ENCODE results near the gene STAT2. TPM values are rescaled to one million over a fixed set of nuclear protein-coding genes. Genes with fewer than 3 reads are reported as not detected.
A peak's percentile ranks its signal among the peaks of the same experiment; 100 is the strongest.
"Not testable (repeated sequence)": the region's sequence is repeated elsewhere in the genome, so short reads cannot be mapped to it uniquely, and the experiment has no call there.

STAT2 gene
- 190 TPM for total RNA-seq
- polyA plus RNA-seq: 10 to 100 TPM; 67.9 to 92.5 (median 79.8) TPM

DNA sequence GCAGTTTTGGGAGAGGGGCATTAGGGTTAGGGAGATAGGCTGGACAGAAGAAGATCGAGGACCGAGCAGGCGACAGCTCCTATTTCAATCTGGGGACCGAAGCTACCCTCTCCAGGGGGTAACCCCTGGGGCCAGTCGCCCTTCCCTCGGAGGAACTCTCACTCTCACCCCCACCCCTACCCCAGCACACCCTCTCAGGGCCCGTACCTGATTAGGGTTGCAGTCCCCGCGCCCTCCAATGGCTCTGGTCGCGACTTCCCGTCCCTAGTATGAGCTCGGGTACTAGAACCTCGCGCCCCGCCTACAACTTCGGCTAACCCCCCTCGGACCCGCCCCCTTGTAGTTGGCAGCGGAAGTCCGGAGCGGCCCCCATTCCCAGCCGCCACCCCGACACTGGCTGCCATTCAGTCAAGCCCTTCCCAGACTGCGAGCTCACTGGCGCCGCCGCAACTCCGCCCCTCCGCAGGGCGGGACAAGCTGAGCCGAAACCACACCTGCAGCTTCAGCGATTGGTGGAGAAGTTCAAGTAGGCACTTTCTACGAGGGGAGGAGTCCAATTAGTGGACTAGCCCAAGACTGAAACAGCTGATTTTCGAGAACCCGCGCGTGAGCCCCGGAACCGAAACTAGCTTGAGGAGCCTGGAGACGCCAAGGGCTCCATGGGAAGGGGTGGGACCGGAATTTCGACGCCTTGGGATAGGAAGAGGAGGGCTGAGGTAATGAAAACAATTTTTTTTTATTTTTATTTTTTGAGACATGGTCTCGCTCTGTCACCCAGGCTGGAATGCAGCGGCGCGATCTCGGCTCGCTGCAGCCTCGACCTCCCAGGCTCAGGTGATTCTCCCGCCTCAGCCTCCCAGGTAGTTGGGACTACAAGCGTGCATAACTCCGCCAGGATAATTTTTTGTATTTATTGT lies at the start of gene STAT2:
TSS of gene STAT2 (minus strand) at position 257 of the 917 bp plus-strand sequence. CDS start 3,536 bp downstream, outside the sequence.
- Mint-ChIP-seq H3K27ac (peak within 1 kb of the TSS; percentile 93 to 98 (median 96)), H3K4me3 (peak within 1 kb of the TSS; percentile 91 to 97 (median 94)), H3K9me3 (no peaks in the 10 kb centered on the region), H3K27me3 (no peaks in the 10 kb centered on the region), H3K4me1 (peaks cover 0 to 39% (median 25%) of the 10 kb centered on the region in 4 donors), H3K36me3 (peaks cover 6% of the 10 kb centered on the region)
- H3K4me1 ChIP-seq (ENCODE audit: control insufficient read depth, insufficient read depth, low read length, poor library complexity, severe bottlenecking): peaks cover 26% of the 10 kb centered on the region
- H3K9me3 ChIP-seq (ENCODE audit: control insufficient read depth in 2 of 2, low read length in 2 of 2): no peaks in the 10 kb centered on the region
- ATAC-seq (ENCODE audit: low read depth in 2 of 2) (peak; percentile 95 to 96), DNase-seq (peak; percentile 99 to 100 (median 100))
- H3K27me3 ChIP-seq (ENCODE audit: control insufficient read depth, insufficient read depth, low read length): no peaks in the 10 kb centered on the region
- H3K36me3 ChIP-seq (ENCODE audit: control insufficient read depth, insufficient read depth, low read length): peaks cover 15% of the 10 kb centered on the region
- H3K27ac ChIP-seq (ENCODE audit: insufficient read depth, low read length, poor library complexity, severe bottlenecking): peak within 1 kb of the TSS; percentile 70
- H3K4me3 ChIP-seq (ENCODE audit: low read depth, low read length): peak within 1 kb of the TSS; percentile 98

DNA sequence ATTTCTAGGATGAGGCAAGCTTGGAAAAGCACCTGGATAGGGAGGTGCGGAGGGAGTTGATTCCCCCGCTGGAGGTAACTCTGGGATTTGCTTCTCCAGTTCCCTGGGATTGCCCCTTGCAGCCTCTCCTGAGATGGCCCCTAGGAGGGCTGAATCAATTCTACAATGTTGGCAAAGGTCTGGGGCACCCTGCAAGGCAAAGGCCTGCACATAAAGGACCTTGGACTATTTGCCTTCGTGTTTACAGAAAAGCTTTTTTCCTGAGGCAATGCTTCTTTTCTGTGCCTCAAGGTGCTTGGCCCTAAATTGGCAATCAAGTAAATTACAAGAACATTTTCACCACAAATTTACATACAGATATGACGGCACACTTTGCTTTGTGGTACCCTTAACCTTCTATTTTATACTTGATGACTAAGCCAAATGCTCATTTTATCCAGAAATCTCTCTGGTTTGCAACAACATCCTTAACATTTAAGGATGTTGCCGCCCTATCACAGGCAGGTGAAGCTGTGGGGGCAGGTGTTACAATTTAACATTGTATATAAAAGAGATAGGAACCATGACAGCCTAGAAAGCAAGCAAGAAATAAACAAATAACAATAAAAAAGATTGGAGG lies 49.0 kb upstream of the STAT2 start:
- Histone ChIP-seq H3K4me1 (ENCODE audit: control insufficient read depth, insufficient read depth, low read length, poor library complexity, severe bottlenecking) (no peaks in the 10 kb centered on the region), H3K4me3 (ENCODE audit: low read depth, low read length) (no peak overlapping the region), H3K9me3 (ENCODE audit: control insufficient read depth in 2 of 2, low read length in 2 of 2) (no peaks in the 10 kb centered on the region), H3K36me3 (ENCODE audit: control insufficient read depth, insufficient read depth, low read length) (no peaks in the 10 kb centered on the region), H3K27me3 (ENCODE audit: control insufficient read depth, insufficient read depth, low read length) (no peaks in the 10 kb centered on the region), H3K27ac (ENCODE audit: insufficient read depth, low read length, poor library complexity, severe bottlenecking) (no peak overlapping the region)
- H3K27me3 Mint-ChIP-seq: no peaks in the 10 kb centered on the region
- no peaks in the 10 kb centered on the region for H3K36me3 Mint-ChIP-seq
- no peak overlapping the region for H3K27ac Mint-ChIP-seq
- peak; percentile 63 to 65 for ATAC-seq (ENCODE audit: low read depth in 2 of 2)
- H3K4me1 Mint-ChIP-seq: peaks cover 0 to 9% (median 0%) of the 10 kb centered on the region in 4 donors
- DNase-seq: peak in 2 of 3 donors; percentile 8 to 67
- H3K4me3 Mint-ChIP-seq: no peak overlapping the region
- no peaks in the 10 kb centered on the region for H3K9me3 Mint-ChIP-seq

DNA sequence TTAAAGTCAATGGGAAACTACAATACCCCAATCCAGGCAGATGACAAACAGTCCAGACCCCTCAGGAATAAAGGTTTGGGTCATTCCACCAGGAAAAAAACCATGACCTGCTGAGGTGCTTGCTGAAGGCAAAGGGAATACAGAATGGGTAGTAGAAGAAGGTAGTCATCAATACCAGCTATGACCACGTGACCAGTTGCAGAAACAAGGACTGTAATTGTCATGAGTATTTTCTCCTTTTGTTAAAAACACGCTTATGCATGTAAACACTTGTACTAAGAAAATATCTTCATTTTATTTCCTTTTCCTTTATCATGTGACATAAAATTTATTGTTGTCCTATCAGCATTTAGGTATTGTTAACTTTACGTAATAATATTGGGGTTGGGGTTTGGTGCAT lies 44.3 kb upstream of the STAT2 start:
- H3K9me3 ChIP-seq (ENCODE audit: control insufficient read depth in 2 of 2, low read length in 2 of 2); H3K36me3 ChIP-seq (ENCODE audit: control insufficient read depth, insufficient read depth, low read length); H3K27ac ChIP-seq (ENCODE audit: insufficient read depth, low read length, poor library complexity, severe bottlenecking); H3K4me3 Mint-ChIP-seq; H3K4me3 ChIP-seq (ENCODE audit: low read depth, low read length); H3K9me3 Mint-ChIP-seq; H3K27me3 Mint-ChIP-seq; H3K4me1 ChIP-seq (ENCODE audit: control insufficient read depth, insufficient read depth, low read length, poor library complexity, severe bottlenecking); DNase-seq; H3K27me3 ChIP-seq (ENCODE audit: control insufficient read depth, insufficient read depth, low read length); H3K36me3 Mint-ChIP-seq; ATAC-seq (ENCODE audit: low read depth in 2 of 2); H3K27ac Mint-ChIP-seq; H3K4me1 Mint-ChIP-seq: not testable (repeated sequence)

DNA sequence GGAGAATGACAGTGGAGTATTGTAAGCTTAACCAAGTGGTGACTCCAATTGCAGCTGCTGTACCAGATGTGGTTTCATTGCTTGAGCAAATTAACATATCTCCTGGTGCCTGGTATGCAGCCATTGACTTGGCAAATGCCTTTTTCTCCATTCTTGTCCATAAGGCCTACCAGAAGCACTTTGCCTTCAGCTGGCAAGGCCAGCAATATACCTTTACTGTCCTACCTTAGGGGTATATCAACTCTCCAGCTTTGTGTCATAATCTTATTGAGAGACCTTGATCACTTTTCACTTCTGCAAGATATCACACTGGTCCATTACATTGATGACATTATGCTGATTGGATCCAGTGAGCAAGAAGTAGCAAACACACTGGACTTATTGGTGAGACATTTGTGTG lies 41.7 kb upstream of the STAT2 start:
- H3K9me3 ChIP-seq (ENCODE audit: control insufficient read depth in 2 of 2, low read length in 2 of 2); H3K4me1 ChIP-seq (ENCODE audit: control insufficient read depth, insufficient read depth, low read length, poor library complexity, severe bottlenecking); H3K36me3 ChIP-seq (ENCODE audit: control insufficient read depth, insufficient read depth, low read length); ATAC-seq (ENCODE audit: low read depth in 2 of 2); H3K4me3 ChIP-seq (ENCODE audit: low read depth, low read length); H3K36me3 Mint-ChIP-seq; H3K27ac Mint-ChIP-seq; DNase-seq; H3K4me3 Mint-ChIP-seq; H3K4me1 Mint-ChIP-seq; H3K27me3 ChIP-seq (ENCODE audit: control insufficient read depth, insufficient read depth, low read length); H3K27ac ChIP-seq (ENCODE audit: insufficient read depth, low read length, poor library complexity, severe bottlenecking); H3K27me3 Mint-ChIP-seq: not testable (repeated sequence)
- peaks cover 0 to 19% (median 2%) of the 10 kb centered on the region in 7 donors for H3K9me3 Mint-ChIP-seq

DNA sequence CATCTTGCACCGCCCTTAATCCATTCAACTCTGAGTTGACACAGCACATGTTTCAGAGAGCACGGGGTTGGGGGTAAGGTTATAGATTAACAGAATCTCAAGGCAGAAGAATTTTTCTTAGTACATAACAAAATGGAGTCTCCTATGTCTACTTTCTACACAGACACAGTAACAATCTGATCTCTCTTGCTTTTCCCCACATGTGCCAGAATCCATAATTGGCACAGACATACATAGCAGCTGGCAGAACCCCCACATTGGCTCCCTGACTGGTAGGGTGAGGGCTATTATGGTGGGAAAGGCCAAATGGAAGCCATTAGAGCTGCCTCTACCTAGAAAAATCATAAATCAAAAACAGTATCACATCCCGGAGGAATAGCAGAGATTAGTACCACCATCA lies 41.2 kb upstream of the STAT2 start:
- not testable (repeated sequence) for H3K4me1 ChIP-seq (ENCODE audit: control insufficient read depth, insufficient read depth, low read length, poor library complexity, severe bottlenecking); H3K27ac ChIP-seq (ENCODE audit: insufficient read depth, low read length, poor library complexity, severe bottlenecking); H3K27me3 Mint-ChIP-seq; H3K27me3 ChIP-seq (ENCODE audit: control insufficient read depth, insufficient read depth, low read length); ATAC-seq (ENCODE audit: low read depth in 2 of 2); H3K4me1 Mint-ChIP-seq; H3K27ac Mint-ChIP-seq; H3K4me3 ChIP-seq (ENCODE audit: low read depth, low read length); DNase-seq; H3K9me3 ChIP-seq (ENCODE audit: control insufficient read depth in 2 of 2, low read length in 2 of 2); H3K4me3 Mint-ChIP-seq; H3K36me3 ChIP-seq (ENCODE audit: control insufficient read depth, insufficient read depth, low read length); H3K36me3 Mint-ChIP-seq
- H3K9me3 Mint-ChIP-seq: peaks cover 0 to 19% (median 2%) of the 10 kb centered on the region in 7 donors

DNA sequence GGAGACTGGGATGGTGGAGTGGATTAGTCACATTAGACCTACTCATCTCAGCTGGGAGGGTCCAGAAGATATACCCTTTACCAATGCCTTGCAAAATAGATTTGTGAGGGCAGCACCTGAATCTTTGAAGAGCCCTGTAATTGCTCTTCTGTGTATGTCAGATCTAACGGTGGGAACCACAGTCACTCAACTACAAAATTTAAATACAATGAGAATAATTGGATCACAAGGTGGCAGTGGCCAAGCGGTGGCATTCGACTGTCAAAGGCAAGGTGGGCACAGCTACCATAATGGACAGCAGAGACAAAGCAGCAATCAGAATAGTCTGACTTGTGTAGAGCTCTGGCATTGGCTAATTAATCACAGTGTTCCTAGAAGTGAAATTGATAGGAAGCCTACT lies 39.6 kb upstream of the STAT2 start:
- not testable (repeated sequence) for ATAC-seq (ENCODE audit: low read depth in 2 of 2); H3K4me1 Mint-ChIP-seq; H3K27ac Mint-ChIP-seq; H3K27me3 Mint-ChIP-seq; H3K27me3 ChIP-seq (ENCODE audit: control insufficient read depth, insufficient read depth, low read length); H3K4me3 Mint-ChIP-seq; H3K36me3 Mint-ChIP-seq; H3K9me3 ChIP-seq (ENCODE audit: control insufficient read depth in 2 of 2, low read length in 2 of 2); H3K27ac ChIP-seq (ENCODE audit: insufficient read depth, low read length, poor library complexity, severe bottlenecking); H3K4me3 ChIP-seq (ENCODE audit: low read depth, low read length); H3K36me3 ChIP-seq (ENCODE audit: control insufficient read depth, insufficient read depth, low read length); H3K4me1 ChIP-seq (ENCODE audit: control insufficient read depth, insufficient read depth, low read length, poor library complexity, severe bottlenecking); DNase-seq
- peaks cover 0 to 19% (median 2%) of the 10 kb centered on the region in 7 donors for H3K9me3 Mint-ChIP-seq

DNA sequence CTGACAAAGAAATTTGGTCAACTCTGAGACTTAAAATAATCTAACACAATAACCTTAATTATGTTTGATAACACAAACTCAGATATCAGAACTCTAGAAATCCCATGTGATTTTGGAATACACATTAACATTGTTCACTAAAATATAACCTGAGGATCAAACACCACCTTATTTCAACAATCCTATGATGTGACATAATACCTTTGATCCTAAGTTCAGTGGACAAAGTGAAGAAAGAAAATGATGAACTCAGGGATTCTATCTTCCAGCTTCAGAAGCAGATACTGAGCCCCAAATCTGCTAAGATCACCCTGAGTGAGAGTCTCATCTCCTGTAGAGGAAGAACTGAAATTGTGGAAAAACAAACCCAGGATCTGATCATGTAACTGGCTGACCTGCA lies 38.4 kb upstream of the STAT2 start:
- no peaks in the 10 kb centered on the region for H3K4me1 Mint-ChIP-seq
- no peak overlapping the region for H3K27ac ChIP-seq (ENCODE audit: insufficient read depth, low read length, poor library complexity, severe bottlenecking)
- no peak for DNase-seq
- H3K4me1 ChIP-seq (ENCODE audit: control insufficient read depth, insufficient read depth, low read length, poor library complexity, severe bottlenecking): no peaks in the 10 kb centered on the region
- H3K36me3 Mint-ChIP-seq: peaks cover 9% of the 10 kb centered on the region
- H3K27me3 ChIP-seq (ENCODE audit: control insufficient read depth, insufficient read depth, low read length): peaks cover 2% of the 10 kb centered on the region
- peaks cover 0 to 19% (median 2%) of the 10 kb centered on the region in 7 donors for H3K9me3 Mint-ChIP-seq
- H3K9me3 ChIP-seq (ENCODE audit: control insufficient read depth in 2 of 2, low read length in 2 of 2): no peaks in the 10 kb centered on the region
- peaks cover 12% of the 10 kb centered on the region for H3K27me3 Mint-ChIP-seq
- no peak overlapping the region for H3K27ac Mint-ChIP-seq
- no peak for ATAC-seq (ENCODE audit: low read depth in 2 of 2)
- no peak overlapping the region for H3K4me3 Mint-ChIP-seq
- no peaks in the 10 kb centered on the region for H3K36me3 ChIP-seq (ENCODE audit: control insufficient read depth, insufficient read depth, low read length)
- H3K4me3 ChIP-seq (ENCODE audit: low read depth, low read length): no peak overlapping the region
